ENCODE results near the gene IFFO2. TPM values are rescaled to one million over a fixed set of nuclear protein-coding genes. Genes with fewer than 3 reads are reported as not detected.

IFFO2 gene
- total RNA-seq, 3 donors from 2014 or later, result 5.8 to 35.3 (median 34.4) TPM

DNA sequence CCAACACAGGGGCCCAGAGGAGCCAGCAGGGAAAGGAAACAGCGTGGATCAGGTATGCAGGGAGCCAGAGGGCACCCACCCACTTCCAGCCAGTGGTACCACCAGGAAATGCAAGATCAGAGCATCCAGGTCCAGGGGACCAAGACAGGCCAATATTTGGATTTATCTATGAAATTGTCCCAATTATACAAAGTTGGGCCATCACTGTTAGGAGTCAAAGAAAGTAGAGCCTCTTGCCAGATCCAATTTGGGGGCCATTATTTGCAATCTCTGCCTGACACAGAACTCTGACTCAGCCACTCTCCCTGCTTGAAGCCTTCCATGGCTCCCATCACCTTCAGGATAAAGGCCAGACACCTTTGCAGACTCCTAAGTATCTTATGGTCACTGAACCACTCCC lies 75.9 kb downstream of the IFFO2 start:
- H3K4me1 ChIP-seq, result no peaks in the 10 kb centered on the region
- no peak overlapping the region for H3K4me3 ChIP-seq
- H3K9me3 ChIP-seq, result no peaks in the 10 kb centered on the region
- no peaks in the 10 kb centered on the region for H3K36me3 ChIP-seq
- intact Hi-C loops (cut with DNase I; ENCODE audit: low total_unique reads), result no loop called here
- TF ChIP-seq POLR2AphosphoS5 (IDR thresholded peaks at IDR 0.05), result no peak
- no peak for TF ChIP-seq POLR2A (IDR thresholded peaks at IDR 0.05)
- no peak for TF ChIP-seq CTCF (IDR thresholded peaks at IDR 0.05)
- H3K27ac ChIP-seq, result no peak overlapping the region
- DNase-seq (ENCODE audit: low spot score in 2 of 2), result no peak
- H3K27me3 ChIP-seq, result no peaks in the 10 kb centered on the region

DNA sequence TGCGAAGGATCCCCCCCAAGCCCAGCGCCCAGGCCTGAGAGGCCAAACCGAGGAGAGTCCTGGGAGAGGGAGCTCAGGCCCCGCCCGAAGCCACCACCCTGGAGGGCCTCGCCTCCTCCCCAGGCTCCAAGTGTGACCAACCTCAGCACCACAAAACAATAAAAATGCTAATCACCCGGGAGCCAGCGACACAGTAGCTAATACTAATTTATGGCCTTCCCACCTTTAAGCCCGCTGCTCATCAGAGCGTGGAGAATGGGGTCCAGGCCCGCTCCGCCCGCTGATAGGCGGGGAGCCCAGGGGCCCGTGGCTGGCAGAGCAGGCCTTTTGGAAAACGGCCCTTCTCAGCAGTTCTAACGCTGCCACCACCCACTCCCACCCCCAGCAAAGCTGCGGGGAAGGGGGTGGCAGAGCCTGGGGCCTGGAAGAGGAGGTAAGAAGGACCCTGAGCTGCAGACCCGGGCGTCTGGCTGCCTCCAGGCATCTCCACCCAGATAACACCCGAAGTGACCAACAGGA lies 76.6 kb downstream of the IFFO2 start:
- no peaks in the 10 kb centered on the region for H3K4me1 ChIP-seq
- TF ChIP-seq POLR2AphosphoS5 (IDR thresholded peaks at IDR 0.05), result no peak
- TF ChIP-seq POLR2A (IDR thresholded peaks at IDR 0.05), result no peak
- no peak for TF ChIP-seq CTCF (IDR thresholded peaks at IDR 0.05)
- intact Hi-C loops (cut with DNase I; ENCODE audit: low total_unique reads), result no loop called here
- no peaks in the 10 kb centered on the region for H3K36me3 ChIP-seq
- H3K27ac ChIP-seq, result no peak overlapping the region
- no peaks in the 10 kb centered on the region for H3K9me3 ChIP-seq
- DNase-seq (ENCODE audit: low spot score in 2 of 2), result no peak
- H3K27me3 ChIP-seq, result no peaks in the 10 kb centered on the region
- no peak overlapping the region for H3K4me3 ChIP-seq

DNA sequence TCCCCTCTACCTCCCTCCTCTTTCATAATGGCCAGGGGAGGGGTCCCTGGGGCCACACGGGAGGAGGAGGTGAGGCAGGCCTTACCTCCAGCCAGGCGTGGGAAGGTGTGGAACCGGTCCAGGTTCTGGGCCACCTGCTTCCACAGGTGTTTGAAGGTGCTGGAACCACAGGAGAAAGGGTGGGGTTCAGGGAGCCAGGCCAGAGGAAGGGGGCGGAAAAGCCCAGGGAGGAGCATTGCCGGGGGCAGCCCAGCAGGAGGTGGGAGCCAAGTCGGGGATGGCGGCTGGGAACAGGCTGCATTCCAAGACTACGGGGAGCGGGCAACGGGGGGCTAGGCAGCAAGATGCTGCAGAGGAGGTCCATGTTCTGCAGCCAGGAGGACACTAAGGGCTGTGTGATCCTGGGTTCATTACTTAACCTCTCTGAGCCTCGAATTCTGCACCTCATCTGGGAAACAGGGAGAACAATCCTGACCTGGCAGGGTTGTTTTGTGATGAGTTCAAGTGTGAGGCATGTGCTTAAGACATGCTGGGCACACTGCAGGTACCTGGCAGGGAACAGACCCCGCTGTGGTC lies 77.2 kb downstream of the IFFO2 start:
- TF ChIP-seq POLR2A (IDR thresholded peaks at IDR 0.05) (no peak), CTCF (IDR thresholded peaks at IDR 0.05) (no peak), POLR2AphosphoS5 (IDR thresholded peaks at IDR 0.05) (no peak)
- intact Hi-C loops (cut with DNase I; ENCODE audit: low total_unique reads), result no loop called here
- no peaks in the 10 kb centered on the region for H3K36me3 ChIP-seq

GRCh38 chr1:18878538-18879214 lies 77.8 kb downstream of the IFFO2 start:
- intact Hi-C loops (cut with DNase I; ENCODE audit: low total_unique reads), result no loop called here
- no peak for TF ChIP-seq CTCF (IDR thresholded peaks at IDR 0.05)
- TF ChIP-seq POLR2AphosphoS5 (IDR thresholded peaks at IDR 0.05), result no peak
- TF ChIP-seq POLR2A (IDR thresholded peaks at IDR 0.05), result no peak
- H3K36me3 ChIP-seq, result no peaks in the 10 kb centered on the region
- H3K27ac ChIP-seq, result no peak overlapping the region
- no peaks in the 10 kb centered on the region for H3K4me1 ChIP-seq
- no peak overlapping the region for H3K4me3 ChIP-seq
- H3K27me3 ChIP-seq, result no peaks in the 10 kb centered on the region
- no peaks in the 10 kb centered on the region for H3K9me3 ChIP-seq
- no peak for DNase-seq (ENCODE audit: low spot score in 2 of 2)

More for the DNA sequence above, 77.2 kb downstream of the IFFO2 start:
- no peak overlapping the region for H3K4me3 ChIP-seq
- no peak overlapping the region for H3K27ac ChIP-seq
- no peak for DNase-seq (ENCODE audit: low spot score in 2 of 2)
- H3K27me3 ChIP-seq, result no peaks in the 10 kb centered on the region
- no peaks in the 10 kb centered on the region for H3K4me1 ChIP-seq
- no peaks in the 10 kb centered on the region for H3K9me3 ChIP-seq

GRCh38 chr1:18877282-18877681 lies 79.2 kb downstream of the IFFO2 start:
- H3K27ac ChIP-seq, result no peak overlapping the region
- no peak for TF ChIP-seq POLR2A (IDR thresholded peaks at IDR 0.05)
- TF ChIP-seq POLR2AphosphoS5 (IDR thresholded peaks at IDR 0.05), result no peak
- TF ChIP-seq CTCF (IDR thresholded peaks at IDR 0.05), result no peak
- H3K4me3 ChIP-seq, result no peak overlapping the region
- no peaks in the 10 kb centered on the region for H3K9me3 ChIP-seq
- intact Hi-C loops (cut with DNase I; ENCODE audit: low total_unique reads), result no loop called here
- H3K27me3 ChIP-seq, result no peaks in the 10 kb centered on the region
- DNase-seq (ENCODE audit: low spot score in 2 of 2), result no peak
- H3K4me1 ChIP-seq, result no peaks in the 10 kb centered on the region
- no peaks in the 10 kb centered on the region for H3K36me3 ChIP-seq
